ENCODE data around the gene FBRS. TPM values are rescaled to one million over a fixed set of nuclear protein-coding genes. Genes with fewer than 3 reads are reported as not detected.

Gene FBRS
- total RNA-seq, 6 experiments from 2014 or later: 13.0 to 26.2 (median 20.9) TPM

- intact Hi-C loops (cut with DNase I): no loop called here
Observed at GRCh38 chr16:30675143-30675542, 16.9 kb downstream of the FBRS start.

GRCh38 chr16:30677931-30678585 is 19.8 kb downstream of the FBRS start:
- no peak for TF ChIP-seq CTCF (IDR thresholded peaks at IDR 0.05)
- TF ChIP-seq POLR2A (IDR thresholded peaks at IDR 0.05): no peak
- Histone ChIP-seq H3K36me3 (no peaks in the 10 kb centered on the region), H3K27ac (no peak overlapping the region), H3K4me3 (no peak overlapping the region), H3K9me3 (no peaks in the 10 kb centered on the region), H3K27me3 (no peaks in the 10 kb centered on the region), H3K4me1 (no peaks in the 10 kb centered on the region)
- no peak for ATAC-seq
- intact Hi-C loops (cut with DNase I): no loop called here
- WGBS (ENCODE audit: insufficient coverage, low coverage, low lambda C conversion rate, missing lambda C conversion rate): 71% methylated on average over 5 of the region's 11 CpGs
- no peak for DNase-seq

More at GRCh38 chr16:30675143-30675542, 16.9 kb downstream of the FBRS start:
- Histone ChIP-seq H3K9me3 (no peaks in the 10 kb centered on the region), H3K36me3 (peaks cover 0 to 2% (median 0%) of the 10 kb centered on the region in 4 donors), H3K27ac (no peak overlapping the region), H3K4me1 (no peaks in the 10 kb centered on the region), H3K4me3 (no peak overlapping the region), H3K27me3 (no peaks in the 10 kb centered on the region)
- ATAC-seq (no peak), DNase-seq (no peak)
- WGBS (ENCODE audit: insufficient coverage, low coverage, low lambda C conversion rate, missing lambda C conversion rate): 80% methylated on average over 9 of the region's 10 CpGs
- no peak for TF ChIP-seq CTCF (IDR thresholded peaks at IDR 0.05)
- no peak for TF ChIP-seq POLR2A (IDR thresholded peaks at IDR 0.05)

GRCh38 chr16:30678586-30678970 is 20.3 kb downstream of the FBRS start:
- Histone ChIP-seq H3K27ac (no peak overlapping the region), H3K4me1 (no peaks in the 10 kb centered on the region), H3K27me3 (no peaks in the 10 kb centered on the region), H3K36me3 (no peaks in the 10 kb centered on the region), H3K9me3 (no peaks in the 10 kb centered on the region), H3K4me3 (no peak overlapping the region)
- WGBS (ENCODE audit: insufficient coverage, low coverage, low lambda C conversion rate, missing lambda C conversion rate): 80% methylated on average over 3 of the region's 3 CpGs
- TF ChIP-seq CTCF (IDR thresholded peaks at IDR 0.05) (no peak), POLR2A (IDR thresholded peaks at IDR 0.05) (no peak)
- intact Hi-C loops (cut with DNase I): no loop called here
- ATAC-seq: no peak
- DNase-seq: no peak

- no peak overlapping the region for H3K27ac ChIP-seq
- WGBS (ENCODE audit: insufficient coverage, low coverage, low lambda C conversion rate, missing lambda C conversion rate): 100% methylated on average over 2 of the region's 3 CpGs
Observed at GRCh38 chr16:30680326-30680725, 22.1 kb downstream of the FBRS start.

More at GRCh38 chr16:30680326-30680725, 22.1 kb downstream of the FBRS start:
- ATAC-seq (no peak), DNase-seq (no peak)
- Histone ChIP-seq H3K4me1 (no peaks in the 10 kb centered on the region), H3K27me3 (no peaks in the 10 kb centered on the region), H3K9me3 (no peaks in the 10 kb centered on the region), H3K4me3 (no peak overlapping the region), H3K36me3 (no peaks in the 10 kb centered on the region)
- intact Hi-C loops (cut with DNase I): no loop called here
- TF ChIP-seq POLR2A (IDR thresholded peaks at IDR 0.05) (no peak), CTCF (IDR thresholded peaks at IDR 0.05) (no peak)

All from right lobe of liver (tissue), 6 donors.